ENCODE measurements around the gene GRIN1. TPM values are rescaled to one million over a fixed set of nuclear protein-coding genes. Genes with fewer than 3 reads are reported as not detected.

Gene GRIN1
- total and polyA plus RNA-seq, 4 donors, result 16.2 to 207 (median 146) TPM

- H3K4me3 ChIP-seq (ENCODE audit: low read depth, low read length), result no peak overlapping the region
- DNase-seq (ENCODE audit: low read depth in 4 of 6, low spot score in 6 of 6), result no peak
- H3K36me3 ChIP-seq (ENCODE audit: control insufficient read depth, insufficient read depth, low read length), result peaks cover 89% of the 10 kb centered on the region
- H3K27me3 ChIP-seq (ENCODE audit: control insufficient read depth, insufficient read depth, low read length), result no peaks in the 10 kb centered on the region
- H3K4me1 ChIP-seq (ENCODE audit: control insufficient read depth, insufficient read depth, low read length), result peaks cover 4% of the 10 kb centered on the region
- H3K9me3 ChIP-seq (ENCODE audit: control insufficient read depth, insufficient read depth, low read length), result no peaks in the 10 kb centered on the region
- H3K27ac ChIP-seq (ENCODE audit: low read depth, low read length), result no peak overlapping the region
- WGBS (ENCODE audit: insufficient coverage), result 93% methylated on average over 23 of the region's 23 CpGs
These were observed 39.4 kb downstream of the GRIN1 start for GRCh38 chr9:137178201-137178938.

GRCh38 chr9:137178939-137179630, 40.1 kb downstream of the GRIN1 start:
- Histone ChIP-seq H3K36me3 (ENCODE audit: control insufficient read depth, insufficient read depth, low read length) (peaks cover 95% of the 10 kb centered on the region), H3K4me3 (ENCODE audit: low read depth, low read length) (no peak overlapping the region)
- 90% methylated on average over 13 of the region's 19 CpGs for WGBS (ENCODE audit: insufficient coverage)

GRCh38 chr9:137179761-137180160, 40.8 kb downstream of the GRIN1 start:
- H3K27ac ChIP-seq (ENCODE audit: low read depth, low read length), result no peak overlapping the region
- H3K4me1 ChIP-seq (ENCODE audit: control insufficient read depth, insufficient read depth, low read length), result peaks cover 4% of the 10 kb centered on the region
- H3K9me3 ChIP-seq (ENCODE audit: control insufficient read depth, insufficient read depth, low read length), result no peaks in the 10 kb centered on the region
- H3K27me3 ChIP-seq (ENCODE audit: control insufficient read depth, insufficient read depth, low read length), result no peaks in the 10 kb centered on the region
- 93% methylated on average over 16 of the region's 17 CpGs for WGBS (ENCODE audit: insufficient coverage)
- DNase-seq (ENCODE audit: low read depth in 4 of 6, low spot score in 6 of 6), result no peak
- H3K4me3 ChIP-seq (ENCODE audit: low read depth, low read length), result no peak overlapping the region
- peaks cover 96% of the 10 kb centered on the region for H3K36me3 ChIP-seq (ENCODE audit: control insufficient read depth, insufficient read depth, low read length)

More at GRCh38 chr9:137178939-137179630, 40.1 kb downstream of the GRIN1 start:
- Histone ChIP-seq H3K4me1 (ENCODE audit: control insufficient read depth, insufficient read depth, low read length) (peaks cover 4% of the 10 kb centered on the region), H3K9me3 (ENCODE audit: control insufficient read depth, insufficient read depth, low read length) (no peaks in the 10 kb centered on the region), H3K27me3 (ENCODE audit: control insufficient read depth, insufficient read depth, low read length) (no peaks in the 10 kb centered on the region), H3K27ac (ENCODE audit: low read depth, low read length) (no peak overlapping the region)
- no peak for DNase-seq (ENCODE audit: low read depth in 4 of 6, low spot score in 6 of 6)

DNA sequence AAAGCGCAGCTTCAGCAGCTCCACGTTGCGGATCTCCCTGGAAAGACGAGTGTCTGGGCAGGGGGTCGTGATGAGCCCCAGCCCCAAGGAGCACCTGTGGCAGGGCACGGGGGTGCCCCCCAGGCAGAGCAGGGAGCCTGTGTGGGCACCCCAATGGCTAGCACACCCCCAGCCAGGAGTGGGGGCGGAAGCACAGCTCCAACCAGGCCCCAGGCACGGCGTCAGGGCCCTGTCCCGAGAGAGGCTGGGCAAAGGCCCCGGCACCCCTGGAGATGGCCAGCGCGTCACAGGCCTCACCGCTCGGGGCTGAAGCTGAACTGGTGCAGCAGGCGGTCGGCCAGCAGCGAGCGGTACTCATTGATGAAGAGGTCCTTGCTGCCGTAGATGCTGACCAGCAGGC, 41.5 kb downstream of the GRIN1 start:
- DNase-seq (ENCODE audit: low read depth in 4 of 6, low spot score in 6 of 6), result no peak
- H3K27me3 ChIP-seq (ENCODE audit: control insufficient read depth, insufficient read depth, low read length), result no peaks in the 10 kb centered on the region
- 96% methylated on average over 20 of the region's 20 CpGs for WGBS (ENCODE audit: insufficient coverage)
- H3K9me3 ChIP-seq (ENCODE audit: control insufficient read depth, insufficient read depth, low read length), result no peaks in the 10 kb centered on the region
- peaks cover 97% of the 10 kb centered on the region for H3K36me3 ChIP-seq (ENCODE audit: control insufficient read depth, insufficient read depth, low read length)
- H3K27ac ChIP-seq (ENCODE audit: low read depth, low read length), result no peak overlapping the region
- no peaks in the 10 kb centered on the region for H3K4me1 ChIP-seq (ENCODE audit: control insufficient read depth, insufficient read depth, low read length)
- H3K4me3 ChIP-seq (ENCODE audit: low read depth, low read length), result no peak overlapping the region

- Histone ChIP-seq H3K27ac (ENCODE audit: low read depth, low read length) (no peak overlapping the region), H3K9me3 (ENCODE audit: control insufficient read depth, insufficient read depth, low read length) (no peaks in the 10 kb centered on the region), H3K36me3 (ENCODE audit: control insufficient read depth, insufficient read depth, low read length) (peaks cover 100% of the 10 kb centered on the region), H3K4me1 (ENCODE audit: control insufficient read depth, insufficient read depth, low read length) (peaks cover 12% of the 10 kb centered on the region), H3K27me3 (ENCODE audit: control insufficient read depth, insufficient read depth, low read length) (no peaks in the 10 kb centered on the region), H3K4me3 (ENCODE audit: low read depth, low read length) (no peak overlapping the region)
- 95% methylated on average over 22 of the region's 22 CpGs for WGBS (ENCODE audit: insufficient coverage)
- DNase-seq (ENCODE audit: low read depth in 4 of 6, low spot score in 6 of 6), result no peak
These were observed 42.7 kb downstream of the GRIN1 start for GRCh38 chr9:137181680-137182079.

- H3K4me3 ChIP-seq (ENCODE audit: low read depth, low read length), result no peak overlapping the region
- H3K4me1 ChIP-seq (ENCODE audit: control insufficient read depth, insufficient read depth, low read length), result peaks cover 23% of the 10 kb centered on the region
- 92% methylated on average over 17 of the region's 17 CpGs for WGBS (ENCODE audit: insufficient coverage)
- no peak overlapping the region for H3K27ac ChIP-seq (ENCODE audit: low read depth, low read length)
- no peaks in the 10 kb centered on the region for H3K27me3 ChIP-seq (ENCODE audit: control insufficient read depth, insufficient read depth, low read length)
- peaks cover 99% of the 10 kb centered on the region for H3K36me3 ChIP-seq (ENCODE audit: control insufficient read depth, insufficient read depth, low read length)
- no peaks in the 10 kb centered on the region for H3K9me3 ChIP-seq (ENCODE audit: control insufficient read depth, insufficient read depth, low read length)
- no peak for DNase-seq (ENCODE audit: low read depth in 4 of 6, low spot score in 6 of 6)
These were observed 43.9 kb downstream of the GRIN1 start for GRCh38 chr9:137182836-137183235.

DNA sequence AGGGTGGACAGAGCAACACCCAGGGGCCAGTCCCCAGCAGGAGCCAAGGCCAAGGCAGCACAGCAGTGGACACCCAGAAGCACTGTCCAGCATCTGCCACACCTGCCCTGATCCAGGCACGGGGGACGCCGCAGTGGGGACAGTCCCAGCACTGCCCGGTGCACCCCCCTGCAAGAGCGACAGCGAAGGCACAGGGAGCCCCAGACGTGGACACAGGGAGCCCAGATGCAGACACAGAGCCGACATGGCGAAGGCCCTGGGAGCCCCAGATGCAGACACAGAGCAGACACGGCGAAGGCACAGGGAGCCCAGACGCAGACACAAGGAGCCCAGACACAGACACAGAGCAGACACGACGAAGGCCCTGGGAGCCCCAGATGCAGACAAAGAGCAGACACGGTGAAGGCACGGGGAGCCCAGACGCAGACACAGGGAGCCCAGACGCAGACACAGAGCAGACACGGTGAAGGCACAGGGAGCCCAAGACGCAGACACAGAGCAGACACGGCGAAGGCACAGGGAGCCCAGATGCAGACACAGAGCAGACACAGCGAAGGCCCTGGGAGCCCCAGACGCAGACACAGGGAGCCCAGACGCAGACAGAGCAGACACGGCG, 45.1 kb downstream of the GRIN1 start:
- WGBS (ENCODE audit: insufficient coverage), result 95% methylated on average over 27 of the region's 27 CpGs
- Histone ChIP-seq H3K36me3 (ENCODE audit: control insufficient read depth, insufficient read depth, low read length) (peaks cover 92% of the 10 kb centered on the region), H3K27me3 (ENCODE audit: control insufficient read depth, insufficient read depth, low read length) (no peaks in the 10 kb centered on the region), H3K27ac (ENCODE audit: low read depth, low read length) (no peak overlapping the region), H3K4me3 (ENCODE audit: low read depth, low read length) (no peak overlapping the region), H3K9me3 (ENCODE audit: control insufficient read depth, insufficient read depth, low read length) (no peaks in the 10 kb centered on the region), H3K4me1 (ENCODE audit: control insufficient read depth, insufficient read depth, low read length) (peaks cover 30% of the 10 kb centered on the region)
- DNase-seq (ENCODE audit: low read depth in 4 of 6, low spot score in 6 of 6), result no peak

DNA sequence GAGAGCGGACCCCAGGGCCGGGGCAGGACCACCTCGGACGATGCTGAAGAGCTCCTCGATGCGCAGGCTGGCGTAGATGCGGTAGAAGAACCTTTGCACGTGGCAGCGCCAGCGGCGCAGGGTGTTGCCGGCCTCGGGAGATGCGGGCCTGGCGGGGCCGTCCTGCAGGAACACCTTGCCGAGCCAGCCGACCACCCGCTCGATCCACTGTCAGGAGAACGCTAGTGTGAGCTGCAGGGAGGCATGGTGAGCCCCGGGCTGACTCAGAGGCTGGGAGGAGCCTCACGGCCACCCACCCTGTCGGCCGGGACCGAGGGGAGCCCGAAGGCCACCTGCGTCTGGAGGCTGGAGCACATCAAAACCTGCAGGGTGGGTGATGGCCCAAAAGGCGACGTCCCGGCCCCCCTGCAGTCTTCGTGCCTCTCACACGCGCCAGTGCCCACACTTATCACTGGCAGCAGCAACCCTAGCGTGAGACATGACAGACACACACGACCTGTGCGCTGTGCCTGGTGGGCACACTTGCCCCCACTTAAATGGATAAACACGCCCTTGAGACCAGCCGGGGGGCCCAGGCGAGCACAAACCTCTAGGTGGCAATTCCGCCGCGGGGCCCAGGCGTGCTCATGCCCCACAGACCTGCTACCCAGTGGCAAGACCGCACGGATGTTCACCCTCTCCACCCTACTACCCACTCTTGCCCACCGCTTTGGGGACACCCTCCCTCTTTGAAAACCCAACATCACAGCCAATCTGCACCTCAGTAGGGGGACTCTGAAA, 46.1 kb downstream of the GRIN1 start:
- 93% methylated on average over 48 of the region's 48 CpGs for WGBS (ENCODE audit: insufficient coverage)
- Histone ChIP-seq H3K36me3 (ENCODE audit: control insufficient read depth, insufficient read depth, low read length) (peaks cover 92% of the 10 kb centered on the region), H3K9me3 (ENCODE audit: control insufficient read depth, insufficient read depth, low read length) (no peaks in the 10 kb centered on the region), H3K27ac (ENCODE audit: low read depth, low read length) (no peak overlapping the region), H3K4me1 (ENCODE audit: control insufficient read depth, insufficient read depth, low read length) (peaks cover 40% of the 10 kb centered on the region), H3K4me3 (ENCODE audit: low read depth, low read length) (no peak overlapping the region), H3K27me3 (ENCODE audit: control insufficient read depth, insufficient read depth, low read length) (no peaks in the 10 kb centered on the region)
- no peak for DNase-seq (ENCODE audit: low read depth in 4 of 6, low spot score in 6 of 6)

DNA sequence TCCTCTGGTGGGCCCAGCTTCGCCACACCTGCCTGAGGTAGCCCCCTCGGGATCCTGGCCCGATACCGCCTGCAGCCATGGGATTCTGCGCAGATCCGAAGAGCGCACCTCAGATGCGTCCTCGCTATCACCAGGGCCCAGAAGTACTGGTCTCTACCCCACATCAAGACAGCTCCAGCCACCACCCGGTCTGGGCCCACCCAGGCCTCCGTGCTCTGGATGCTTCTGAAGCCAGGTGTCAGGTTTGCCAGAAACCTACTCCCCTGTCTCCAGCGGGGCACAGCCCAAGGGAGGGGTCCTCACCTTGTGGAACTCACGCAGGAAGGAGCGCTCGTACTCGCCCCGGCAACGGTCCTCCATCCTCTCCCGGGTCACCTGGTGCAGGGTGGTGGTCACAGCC, 47.0 kb downstream of the GRIN1 start:
- no peaks in the 10 kb centered on the region for H3K9me3 ChIP-seq (ENCODE audit: control insufficient read depth, insufficient read depth, low read length)
- H3K36me3 ChIP-seq (ENCODE audit: control insufficient read depth, insufficient read depth, low read length), result peaks cover 92% of the 10 kb centered on the region
- no peaks in the 10 kb centered on the region for H3K27me3 ChIP-seq (ENCODE audit: control insufficient read depth, insufficient read depth, low read length)
- WGBS (ENCODE audit: insufficient coverage), result 96% methylated on average over 19 of the region's 19 CpGs
- no peak overlapping the region for H3K27ac ChIP-seq (ENCODE audit: low read depth, low read length)
- H3K4me3 ChIP-seq (ENCODE audit: low read depth, low read length), result no peak overlapping the region
- DNase-seq (ENCODE audit: low read depth in 4 of 6, low spot score in 6 of 6), result no peak
- peaks cover 48% of the 10 kb centered on the region for H3K4me1 ChIP-seq (ENCODE audit: control insufficient read depth, insufficient read depth, low read length)
